Right lobe of liver (tissue), 4 donors: ENCODE data around the gene C1QTNF6.

Experiments used
- CTCF ChIP-seq, 4 donors: fragments of 200-600 bp in 3 of 4; fragments of 450-650 bp in 1 of 4; IDR thresholded peaks; one replicate each; pipeline versions ENCODE4 v1.5.1 to v1.8.0; 2016 to 2022; ENCODE audit warnings: antibody characterized with exemption in 4 of 4, mild to moderate bottlenecking in 2 of 4
- POLR2A ChIP-seq: fragments of 450-650 bp; IDR thresholded peaks from one replicate; pipeline ENCODE4 v1.6.1; 2017; ENCODE audit warnings: antibody characterized with exemption, mild to moderate bottlenecking
- donor health status: DM: no; HTN: no; CAD: no.
- donor health status: DM: no; HTN: no; CAD: no.
- donor health status: DM: no; HTN: yes; CAD: no.

GRCh38 chr22:37139762-37140161, 48.3 kb downstream of the C1QTNF6 start:
- TF ChIP-seq CTCF (IDR thresholded peaks at IDR 0.05) (no peak), POLR2A (no peak)
